HepG2 (cell line): ENCODE results near the gene ZCCHC17. TPM values are rescaled to one million over a fixed set of nuclear protein-coding genes. Genes with fewer than 3 reads are reported as not detected.
A peak's percentile ranks its signal among the peaks of the same experiment; 100 is the strongest.

Experiments
- AKAP8 ChIP-seq: sonication (generic); formaldehyde crosslinking; IDR thresholded peaks from 2 replicates; pipeline ENCODE4 v1.5.1; 2020; ENCODE audit warnings: mild to moderate bottlenecking, missing genetic modification reagents
- CC2D1A ChIP-seq: sonication (generic); formaldehyde crosslinking; IDR thresholded peaks from 2 replicates; pipeline ENCODE4 v1.8.1; 2023; ENCODE audit warnings: mild to moderate bottlenecking, missing genetic modification reagents
- CTCF ChIP-seq: sonication (generic); formaldehyde crosslinking; IDR thresholded peaks from 2 replicates; pipeline ENCODE4 v1.5.0; 2020; ENCODE audit warnings: mild to moderate bottlenecking, missing genetic modification reagents, moderate library complexity
- ELF3 ChIP-seq: IDR thresholded peaks from 2 replicates; pipeline ENCODE4 v1.6.1; 2016; ENCODE audit warnings: missing genetic modification reagents, missing compliant biosample characterization
- HINFP ChIP-seq: sonication (generic); formaldehyde crosslinking; IDR thresholded peaks from 2 replicates; pipeline ENCODE4 v1.4.0; 2020; ENCODE audit warnings: low read depth, mild to moderate bottlenecking, missing genetic modification reagents
- IKZF4 ChIP-seq: sonication (generic); formaldehyde crosslinking; IDR thresholded peaks from 2 replicates; pipeline ENCODE4 v1.5.1; 2020; ENCODE audit warnings: borderline replicate concordance, mild to moderate bottlenecking, low read depth, missing genetic modification reagents; ENCODE audit errors: not compliant biosample characterization
- LCORL ChIP-seq, 2 experiments: fragments of 450-650 bp in 1 of 2; sonication (generic) in 1 of 2; formaldehyde crosslinking in 1 of 2; IDR thresholded peaks; 2 replicates each; pipeline versions ENCODE4 v1.5.0 to v1.6.1; 2017 to 2020; ENCODE audit warnings: antibody characterized with exemption in 1 of 2, missing genetic modification reagents in 1 of 2
- MBNL3 ChIP-seq: fragments of 250-450 bp; sonication (Bioruptor Pico); conservative IDR thresholded peaks from 2 replicates; pipeline ENCODE4 v1.8.0; 2022; ENCODE audit warnings: mild to moderate bottlenecking, inconsistent platforms
- RERE ChIP-seq: IDR thresholded peaks from 2 replicates; pipeline ENCODE4 v1.6.1; 2016; ENCODE audit warnings: low read depth, missing genetic modification reagents, missing compliant biosample characterization
- RFXAP ChIP-seq: sonication (generic); formaldehyde crosslinking; IDR thresholded peaks from 2 replicates; pipeline ENCODE4 v1.4.0; 2020; ENCODE audit warnings: missing genetic modification reagents, borderline replicate concordance
- SOX5 ChIP-seq: IDR thresholded peaks from 2 replicates; pipeline ENCODE4 v1.6.1; 2016; ENCODE audit warnings: borderline replicate concordance
- THAP7 ChIP-seq: sonication (generic); formaldehyde crosslinking; IDR thresholded peaks from 2 replicates; pipeline ENCODE4 v1.8.1; 2023; ENCODE audit warnings: mild to moderate bottlenecking, missing genetic modification reagents
- ZBTB49 ChIP-seq: sonication (generic); formaldehyde crosslinking; IDR thresholded peaks from 2 replicates; pipeline ENCODE4 v1.4.0; 2020; ENCODE audit warnings: missing genetic modification reagents, borderline replicate concordance
- ZNF530 ChIP-seq: sonication (generic); formaldehyde crosslinking; IDR thresholded peaks from 2 replicates; pipeline ENCODE4 v1.5.0; 2020; ENCODE audit warnings: low read depth, mild to moderate bottlenecking, missing genetic modification reagents
- ZSCAN21 ChIP-seq: sonication (generic); formaldehyde crosslinking; IDR thresholded peaks from 2 replicates; pipeline ENCODE4 v1.8.0; 2022; ENCODE audit warnings: mild to moderate bottlenecking, missing genetic modification reagents, moderate library complexity, borderline replicate concordance
- polyA plus RNA-seq, 8 experiments: library from polyadenylated mRNA; depleted of rRNA in 3 of 8; stranded (reverse) in 7 of 8; unstranded in 1 of 8; fragments of >200 nt; fragmentation: Illumina TruSeq in 4 of 8; extraction: Trizol in 4 of 8; gene quantifications; 2 replicates each; pipeline versions ENCODE4 v1.2.1 to v1.2.3, GENCODE V29; 2011 to 2016; ENCODE audit warnings: low read depth in 4 of 8, missing spikeins in 1 of 8, mixed read lengths in 1 of 8; ENCODE audit not compliant: insufficient read depth in 1 of 8
- total RNA-seq, 5 experiments: library from RNA; depleted of rRNA; stranded (reverse); fragments of >200 nt; fragmentation: Illumina TruSeq; extraction: Trizol; gene quantifications; 2 replicates each; pipeline ENCODE4 v1.2.3, GENCODE V29; 2016; ENCODE audit warnings: low read depth in 1 of 5

The ZCCHC17 gene
- total and polyA plus RNA-seq, 2 of the 13 experiments (the other 11 are each of a cell fraction or from before 2014, with no cell fraction given) = 20.5 to 53.0 TPM

GRCh38 chr1:31373056-31373896 is 76.4 kb downstream of the ZCCHC17 start, which contains the start of gene FABP3 (continued):
- TF ChIP-seq RERE (CRISPR knock-in tag) = no peak
- TF ChIP-seq THAP7 = no peak
- TF ChIP-seq MBNL3 (CRISPR knock-in tag) = no peak
- no peak for TF ChIP-seq CC2D1A (CRISPR knock-in tag)
- TF ChIP-seq LCORL (IDR thresholded peaks at IDR 0.05) = no peak
- TF ChIP-seq LCORL (CRISPR knock-in tag; IDR thresholded peaks at IDR 0.05) = peak; percentile 75
- no peak for TF ChIP-seq ZNF530
- peak; percentile 43 for TF ChIP-seq CTCF (CRISPR knock-in tag)
- TF ChIP-seq HINFP (CRISPR knock-in tag) = 0 out of 2 replicates have a peak, but pooled peaks have one; percentile 44
- 0 out of 2 replicates have a peak, but pooled peaks have one; percentile 26 for TF ChIP-seq ELF3 (CRISPR knock-in tag)
- TF ChIP-seq AKAP8 (CRISPR knock-in tag) = peak; percentile 74; the same call in 1 of the 2 replicates
- peak; percentile 52; the same call in 1 of the 2 replicates for TF ChIP-seq SOX5 (CRISPR knock-in tag)
- peak; percentile 56; the same call in 1 of the 2 replicates for TF ChIP-seq ZSCAN21 (CRISPR knock-in tag)
- TF ChIP-seq ZBTB49 (CRISPR knock-in tag) = no peak
- peak; percentile 50; the same call in 1 of the 2 replicates for TF ChIP-seq RFXAP (CRISPR knock-in tag)
- TF ChIP-seq IKZF4 (CRISPR knock-in tag) = no peak
